ENCODE data around the gene RWDD1. TPM values are rescaled to one million over a fixed set of nuclear protein-coding genes. Genes with fewer than 3 reads are reported as not detected.

The RWDD1 gene
- total and polyA plus RNA-seq, 2 donors (not counting 1 experiment from before 2014, with no cell fraction given) = 18.0 to 22.4 TPM

- peak overlapping the region; percentile 2 for H3K9ac ChIP-seq (ENCODE audit: low read length)
- H3K4me3 Mint-ChIP-seq = peak overlapping the region; percentile 29
- H3K36me3 ChIP-seq (replicated peaks in 1 of 2; ENCODE audit: control extremely low read depth in 1 of 2, control insufficient read depth in 1 of 2, extremely low read depth in 1 of 2, insufficient read depth in 2 of 2, low read length in 1 of 2) = peaks cover 4 to 17% of the 10 kb centered on the region in 2 experiments
- peak; percentile 40 for DNase-seq
- intact Hi-C loops (cut with micrococcal nuclease) = no loop called here
- H2AFZ ChIP-seq (ENCODE audit: insufficient read depth, low read depth, low read length, poor library complexity, severe bottlenecking) = no peak overlapping the region
- 11% methylated on average over 4 of the region's 5 CpGs for WGBS (ENCODE audit: insufficient coverage)
- no peaks in the 10 kb centered on the region for H3K27me3 ChIP-seq (replicated peaks in 1 of 4; ENCODE audit: control extremely low read depth in 1 of 4, control insufficient read depth in 3 of 4, insufficient read depth in 4 of 4, low read length in 3 of 4)
- no peak overlapping the region for H3K27ac ChIP-seq (ENCODE audit: low read length in 2 of 2)
- no peak for TF ChIP-seq EZH2 (IDR thresholded peaks at IDR 0.05; ENCODE audit: borderline replicate concordance, insufficient read depth, low read depth, low read length, poor library complexity, severe bottlenecking)
- TF ChIP-seq CTCF (IDR thresholded peaks at IDR 0.05) = no peak
- ATAC-seq (ENCODE audit: low read depth) = peak; percentile 47
- H3K4me3 ChIP-seq (ENCODE audit: control extremely low read depth in 1 of 5, extremely low read depth in 1 of 5, insufficient read depth in 1 of 5, low read depth in 2 of 5, low read length in 4 of 5) = no peak overlapping the region
- H4K20me1 ChIP-seq (ENCODE audit: control insufficient read depth, insufficient read depth, low read length, poor library complexity, severe bottlenecking) = no peaks in the 10 kb centered on the region
- no peaks in the 10 kb centered on the region for H3K27me3 Mint-ChIP-seq
- no peaks in the 10 kb centered on the region for H3K9me3 ChIP-seq (ENCODE audit: control extremely low read depth in 1 of 3, control insufficient read depth in 2 of 3, insufficient read depth in 1 of 3, low read length in 2 of 3)
- no peaks in the 10 kb centered on the region for H3K9me3 Mint-ChIP-seq (ENCODE audit: insufficient read depth)
- H3K4me1 ChIP-seq (ENCODE audit: control insufficient read depth in 2 of 2, insufficient read depth in 2 of 2, low read length in 2 of 2) = peaks cover 6 to 16% of the 10 kb centered on the region in 2 donors
- ChIA-PET POLR2A (no interaction called here), CTCF (interaction anchor here (0.7 kb wide), 1 partner anchor 215 kb away, joined by 3 read pairs; no protein-coding TSS in a partner anchor)
- H3K27ac Mint-ChIP-seq = peak overlapping the region; percentile 72
- no peaks in the 10 kb centered on the region for H3K79me2 ChIP-seq (ENCODE audit: control insufficient read depth, insufficient read depth, low read length)
- peaks cover 20% of the 10 kb centered on the region for H3K4me1 Mint-ChIP-seq
- H3K4me2 ChIP-seq (replicated peaks; ENCODE audit: low read depth, low read length, poor library complexity, severe bottlenecking) = no peak overlapping the region
Observed at GRCh38 chr6:116631379-116631990, 60.2 kb downstream of the RWDD1 start.

GRCh38 chr6:116633685-116634084, 62.4 kb downstream of the RWDD1 start:
- WGBS (ENCODE audit: insufficient coverage) = 88% methylated on average over 1 of the region's 2 CpGs

More at GRCh38 chr6:116633685-116634084, 62.4 kb downstream of the RWDD1 start:
- H2AFZ ChIP-seq (ENCODE audit: insufficient read depth, low read depth, low read length, poor library complexity, severe bottlenecking) = no peak overlapping the region
- no peak for DNase-seq
- TF ChIP-seq EZH2 (IDR thresholded peaks at IDR 0.05; ENCODE audit: borderline replicate concordance, insufficient read depth, low read depth, low read length, poor library complexity, severe bottlenecking) (no peak), CTCF (IDR thresholded peaks at IDR 0.05) (no peak)
- ChIA-PET CTCF (no interaction called here), POLR2A (no interaction called here)
- Mint-ChIP-seq H3K27me3 (no peaks in the 10 kb centered on the region), H3K9me3 (ENCODE audit: insufficient read depth) (no peaks in the 10 kb centered on the region), H3K27ac (no peak overlapping the region), H3K4me3 (no peak overlapping the region), H3K4me1 (peaks cover 20% of the 10 kb centered on the region)
- no peaks in the 10 kb centered on the region for H3K27me3 ChIP-seq (replicated peaks in 1 of 4; ENCODE audit: control extremely low read depth in 1 of 4, control insufficient read depth in 3 of 4, insufficient read depth in 4 of 4, low read length in 3 of 4)
- H3K9ac ChIP-seq (ENCODE audit: low read length) = no peak overlapping the region
- peaks cover 6 to 20% of the 10 kb centered on the region in 2 experiments for H3K36me3 ChIP-seq (replicated peaks in 1 of 2; ENCODE audit: control extremely low read depth in 1 of 2, control insufficient read depth in 1 of 2, extremely low read depth in 1 of 2, insufficient read depth in 2 of 2, low read length in 1 of 2)
- H3K4me2 ChIP-seq (replicated peaks; ENCODE audit: low read depth, low read length, poor library complexity, severe bottlenecking) = no peak overlapping the region
- no peak overlapping the region for H3K4me3 ChIP-seq (ENCODE audit: control extremely low read depth in 1 of 5, extremely low read depth in 1 of 5, insufficient read depth in 1 of 5, low read depth in 2 of 5, low read length in 4 of 5)
- no peak for ATAC-seq (ENCODE audit: low read depth)
- intact Hi-C loops (cut with micrococcal nuclease) = no loop called here
- H3K4me1 ChIP-seq (ENCODE audit: control insufficient read depth in 2 of 2, insufficient read depth in 2 of 2, low read length in 2 of 2) = peaks cover 6 to 16% of the 10 kb centered on the region in 2 donors
- no peak overlapping the region for H3K27ac ChIP-seq (ENCODE audit: low read length in 2 of 2)
- H4K20me1 ChIP-seq (ENCODE audit: control insufficient read depth, insufficient read depth, low read length, poor library complexity, severe bottlenecking) = no peaks in the 10 kb centered on the region
- no peaks in the 10 kb centered on the region for H3K9me3 ChIP-seq (ENCODE audit: control extremely low read depth in 1 of 3, control insufficient read depth in 2 of 3, insufficient read depth in 1 of 3, low read length in 2 of 3)
- no peaks in the 10 kb centered on the region for H3K79me2 ChIP-seq (ENCODE audit: control insufficient read depth, insufficient read depth, low read length)
